Retinal pigment epithelial cell (primary cell): ENCODE data around the gene CHIT1.
A peak's percentile ranks its signal among the peaks of the same experiment; 100 is the strongest.

Experiments
- DNase-seq: peaks from one replicate; pipeline ENCODE4 v3.0.0-alpha.2; 2010; ENCODE audit warnings: low read depth
- H3K4me3 ChIP-seq: 2 replicates; pipeline ENCODE4 v1.5.1; 2011; ENCODE audit warnings: mild to moderate bottlenecking, low read length, control low read depth, moderate library complexity
- CTCF ChIP-seq: conservative IDR thresholded peaks from 2 replicates; pipeline ENCODE4 v1.5.1; 2011; ENCODE audit warnings: low read depth, low read length, control low read depth, inconsistent platforms

CHIT1 gene

DNA sequence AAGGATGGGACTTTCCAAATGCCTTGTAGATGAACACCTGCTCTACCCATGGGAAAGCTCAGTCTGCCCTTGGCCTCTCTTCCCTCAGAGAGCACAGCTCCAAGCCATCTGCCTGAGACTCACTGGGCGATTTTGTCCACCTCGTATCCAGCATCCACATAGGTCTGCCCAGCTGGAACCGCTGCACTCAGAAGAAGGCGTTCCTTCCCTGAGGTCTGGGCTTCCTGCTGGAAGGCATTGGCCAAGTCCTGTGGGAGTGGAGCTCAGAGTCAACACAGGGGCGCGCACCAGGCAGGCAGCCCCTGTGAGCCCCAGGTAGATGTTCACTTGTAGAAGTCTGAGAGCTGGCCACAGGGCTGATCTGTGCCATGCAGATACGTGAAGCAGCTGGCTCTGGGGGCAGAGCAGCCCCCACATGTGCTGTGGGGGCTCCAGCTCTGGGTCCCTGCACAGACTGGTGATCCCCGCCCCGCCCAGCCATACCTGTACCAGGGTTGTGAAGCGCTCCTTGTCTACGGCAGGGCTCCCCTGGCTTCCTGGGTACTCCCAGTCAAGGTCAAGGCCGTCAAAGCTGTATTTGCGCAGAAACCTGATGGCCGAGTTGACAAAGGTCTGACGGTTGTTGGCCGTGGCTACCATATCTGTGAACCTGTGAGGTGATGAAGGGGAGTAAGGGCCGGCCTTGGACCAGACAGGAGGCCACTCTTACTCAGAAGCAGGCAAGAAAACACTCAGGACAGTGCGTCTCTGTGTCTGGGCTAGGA is 6.3 kb downstream of the CHIT1 start:
- no peak for DNase-seq
- no peak for TF ChIP-seq CTCF
- H3K4me3 ChIP-seq = no peak overlapping the region

DNA sequence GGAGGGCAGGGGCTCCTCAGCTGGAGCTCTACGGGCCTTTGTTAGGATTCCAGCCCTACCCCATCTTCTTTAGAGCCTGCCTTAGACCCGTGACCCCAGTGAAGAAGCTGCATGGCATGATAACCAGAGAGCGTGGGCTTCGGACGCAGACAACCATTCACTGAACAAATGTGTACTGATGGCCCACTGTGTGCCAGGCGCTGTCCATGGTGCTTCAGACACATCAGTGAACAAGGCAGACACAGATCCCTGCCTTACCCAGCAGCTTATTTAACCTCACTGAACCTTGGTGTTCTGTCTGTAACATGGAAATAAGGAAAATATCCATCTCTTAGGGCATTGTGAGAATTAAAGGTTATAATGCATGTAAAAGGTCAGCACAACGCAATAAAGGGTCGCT is 9.5 kb downstream of the CHIT1 start:
- DNase-seq = no peak
- no peak for TF ChIP-seq CTCF
- no peak overlapping the region for H3K4me3 ChIP-seq

GRCh38 chr1:203219171-203219570 is 10.3 kb downstream of the CHIT1 start:
- TF ChIP-seq CTCF = no peak
- no peak overlapping the region for H3K4me3 ChIP-seq
- DNase-seq = no peak

GRCh38 chr1:203217668-203218067 is 11.8 kb downstream of the CHIT1 start:
- no peak for DNase-seq
- TF ChIP-seq CTCF = no peak
- H3K4me3 ChIP-seq = no peak overlapping the region

DNA sequence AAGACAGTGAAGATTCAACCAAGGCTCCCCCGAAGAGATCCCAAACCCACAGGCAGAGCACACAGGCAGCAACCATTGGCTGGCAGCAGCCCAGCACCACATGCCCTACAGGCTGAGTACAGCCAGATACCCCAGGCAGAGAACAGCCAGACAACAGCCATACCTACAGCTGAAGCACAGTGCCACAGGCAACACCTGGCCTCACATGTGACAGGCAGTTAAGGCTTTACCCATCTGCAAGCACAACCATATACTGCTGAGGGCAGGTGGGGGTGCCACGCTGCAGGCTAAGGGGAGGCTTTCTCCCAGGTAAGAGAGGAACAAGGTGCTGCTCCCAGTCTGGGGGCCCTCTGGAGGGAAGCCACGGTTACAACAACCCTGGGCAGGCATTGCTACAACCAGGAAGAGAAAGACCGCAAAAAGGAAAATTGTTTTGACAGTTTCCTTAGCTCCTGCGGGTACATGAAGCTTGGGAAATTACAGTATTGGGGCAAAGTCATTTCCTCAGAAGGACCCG is 12.3 kb downstream of the CHIT1 start:
- no peak for DNase-seq
- peak; percentile 35 for TF ChIP-seq CTCF
- H3K4me3 ChIP-seq = no peak overlapping the region

- DNase-seq = peak; percentile 14
- no peak overlapping the region for H3K4me3 ChIP-seq
- peak; percentile 63 for TF ChIP-seq CTCF
These were observed 13.0 kb downstream of the CHIT1 start for GRCh38 chr1:203216274-203217138.

DNA sequence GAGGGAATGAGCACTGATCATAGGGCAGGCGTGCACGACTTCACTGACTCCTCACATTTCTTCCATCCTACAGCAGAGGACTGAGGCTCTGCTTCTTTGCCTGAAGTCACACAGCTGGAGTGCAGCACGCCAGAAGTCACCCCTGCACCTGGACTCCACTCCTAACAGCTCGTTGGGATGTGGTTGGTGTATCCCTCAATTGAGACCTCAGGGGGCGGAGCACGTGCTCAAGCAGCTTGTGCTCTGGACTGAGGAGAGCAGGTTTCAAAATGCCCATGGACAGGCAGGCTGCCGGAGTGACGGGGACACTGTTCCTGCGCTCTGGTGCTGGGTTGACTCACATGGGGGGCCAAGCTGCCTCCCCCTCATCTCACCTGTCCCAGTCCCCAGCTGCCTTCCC is 13.9 kb downstream of the CHIT1 start:
- no peak overlapping the region for H3K4me3 ChIP-seq
- no peak for TF ChIP-seq CTCF
- no peak for DNase-seq
